HEK293 (cell line): ENCODE results near the gene SAMD14.

Source experiments
- CTCF ChIP-seq: fragments of 450-650 bp; formaldehyde crosslinking; IDR thresholded peaks from 2 replicates; pipeline ENCODE4 v1.5.1; 2016; ENCODE audit warnings: missing biosample characterization, missing genetic modification characterization
- ZBTB11 ChIP-seq: fragments of 450-650 bp; formaldehyde crosslinking; conservative IDR thresholded peaks from 2 replicates; pipeline ENCODE4 v1.5.1; 2016; ENCODE audit warnings: low read depth, missing biosample characterization, missing genetic modification characterization
- ZNF426 ChIP-seq: fragments of 450-650 bp; formaldehyde crosslinking; IDR thresholded peaks from 2 replicates; pipeline ENCODE4 v1.5.1; 2017; ENCODE audit warnings: missing biosample characterization, missing genetic modification characterization, mild to moderate bottlenecking, inconsistent platforms, moderate library complexity
- ZNF530 ChIP-seq: fragments of 450-650 bp; formaldehyde crosslinking; IDR thresholded peaks from 2 replicates; pipeline ENCODE4 v1.5.1; 2016; ENCODE audit warnings: low read depth, missing biosample characterization, missing genetic modification characterization
- TF ChIP-seq, protein P1 (sequence below): fragments of 450-650 bp; formaldehyde crosslinking; IDR thresholded peaks from 2 replicates; pipeline ENCODE4 v1.5.1; 2016; ENCODE audit warnings: missing biosample characterization, missing genetic modification characterization

GRCh38 chr17:50130559-50131305 lies 772 bp upstream of the SAMD14 start:
- no peak for TF ChIP-seq CTCF
- TF ChIP-seq ZBTB11 (tag by site-specific recombination): no peak
- no peak for TF ChIP-seq ZNF426 (tag by site-specific recombination)
- TF ChIP-seq, protein P1, sequence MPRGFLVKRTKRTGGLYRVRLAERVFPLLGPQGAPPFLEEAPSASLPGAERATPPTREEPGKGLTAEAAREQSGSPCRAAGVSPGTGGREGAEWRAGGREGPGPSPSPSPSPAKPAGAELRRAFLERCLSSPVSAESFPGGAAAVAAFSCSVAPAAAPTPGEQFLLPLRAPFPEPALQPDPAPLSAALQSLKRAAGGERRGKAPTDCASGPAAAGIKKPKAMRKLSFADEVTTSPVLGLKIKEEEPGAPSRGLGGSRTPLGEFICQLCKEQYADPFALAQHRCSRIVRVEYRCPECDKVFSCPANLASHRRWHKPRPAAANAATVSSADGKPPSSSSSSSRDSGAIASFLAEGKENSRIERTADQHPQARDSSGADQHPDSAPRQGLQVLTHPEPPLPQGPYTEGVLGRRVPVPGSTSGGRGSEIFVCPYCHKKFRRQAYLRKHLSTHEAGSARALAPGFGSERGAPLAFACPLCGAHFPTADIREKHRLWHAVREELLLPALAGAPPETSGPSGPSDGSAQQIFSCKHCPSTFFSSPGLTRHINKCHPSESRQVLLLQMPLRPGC (tag by site-specific recombination): no peak
- TF ChIP-seq ZNF530: no peak
